Measurements from ENCODE around the gene BAIAP2.

BAIAP2 gene

DNA sequence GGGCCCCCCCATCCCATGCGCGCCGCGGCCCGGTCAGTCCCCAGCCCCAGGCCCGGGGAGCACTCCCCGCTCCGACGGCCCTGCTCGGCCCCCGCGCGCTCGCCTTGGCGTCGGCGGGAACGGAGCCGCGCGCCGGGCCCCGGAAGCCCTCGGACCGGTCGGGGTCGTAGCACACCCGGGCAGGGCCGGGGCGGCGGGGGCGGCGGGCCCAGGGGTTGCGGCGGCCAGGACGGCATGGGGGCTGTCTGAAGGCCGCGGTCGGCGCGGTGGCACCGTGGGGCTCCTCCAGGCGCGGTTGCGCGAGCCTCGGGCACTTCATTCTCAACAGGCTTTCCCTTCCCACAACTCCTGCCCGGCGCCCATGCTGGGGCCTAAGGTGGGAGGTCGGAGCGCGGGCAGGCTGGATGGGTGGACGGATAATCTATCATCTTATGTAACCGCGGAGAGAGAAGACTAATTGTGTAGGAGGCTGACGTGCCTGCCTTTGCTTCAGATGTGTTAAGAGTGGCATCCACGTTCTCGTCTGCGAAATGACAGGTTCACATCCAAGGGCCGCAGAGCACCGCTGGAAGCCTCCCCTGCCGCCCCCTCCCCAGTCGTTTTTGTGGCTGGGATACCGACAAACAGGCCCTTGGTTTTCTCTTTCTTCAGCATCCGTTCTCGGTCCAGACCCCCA lies 708 bp downstream of the BAIAP2 start:
- TF ChIP-seq TAF1 (IDR thresholded peaks at IDR 0.05; ENCODE audit: borderline replicate concordance, insufficient read depth, low read length) (no peak), SIN3A (IDR thresholded peaks at IDR 0.05; ENCODE audit: borderline replicate concordance, insufficient read depth, low read length) (peak; percentile 25; the same call in 1 of the 2 replicates)
- TF ChIP-seq, protein P1, sequence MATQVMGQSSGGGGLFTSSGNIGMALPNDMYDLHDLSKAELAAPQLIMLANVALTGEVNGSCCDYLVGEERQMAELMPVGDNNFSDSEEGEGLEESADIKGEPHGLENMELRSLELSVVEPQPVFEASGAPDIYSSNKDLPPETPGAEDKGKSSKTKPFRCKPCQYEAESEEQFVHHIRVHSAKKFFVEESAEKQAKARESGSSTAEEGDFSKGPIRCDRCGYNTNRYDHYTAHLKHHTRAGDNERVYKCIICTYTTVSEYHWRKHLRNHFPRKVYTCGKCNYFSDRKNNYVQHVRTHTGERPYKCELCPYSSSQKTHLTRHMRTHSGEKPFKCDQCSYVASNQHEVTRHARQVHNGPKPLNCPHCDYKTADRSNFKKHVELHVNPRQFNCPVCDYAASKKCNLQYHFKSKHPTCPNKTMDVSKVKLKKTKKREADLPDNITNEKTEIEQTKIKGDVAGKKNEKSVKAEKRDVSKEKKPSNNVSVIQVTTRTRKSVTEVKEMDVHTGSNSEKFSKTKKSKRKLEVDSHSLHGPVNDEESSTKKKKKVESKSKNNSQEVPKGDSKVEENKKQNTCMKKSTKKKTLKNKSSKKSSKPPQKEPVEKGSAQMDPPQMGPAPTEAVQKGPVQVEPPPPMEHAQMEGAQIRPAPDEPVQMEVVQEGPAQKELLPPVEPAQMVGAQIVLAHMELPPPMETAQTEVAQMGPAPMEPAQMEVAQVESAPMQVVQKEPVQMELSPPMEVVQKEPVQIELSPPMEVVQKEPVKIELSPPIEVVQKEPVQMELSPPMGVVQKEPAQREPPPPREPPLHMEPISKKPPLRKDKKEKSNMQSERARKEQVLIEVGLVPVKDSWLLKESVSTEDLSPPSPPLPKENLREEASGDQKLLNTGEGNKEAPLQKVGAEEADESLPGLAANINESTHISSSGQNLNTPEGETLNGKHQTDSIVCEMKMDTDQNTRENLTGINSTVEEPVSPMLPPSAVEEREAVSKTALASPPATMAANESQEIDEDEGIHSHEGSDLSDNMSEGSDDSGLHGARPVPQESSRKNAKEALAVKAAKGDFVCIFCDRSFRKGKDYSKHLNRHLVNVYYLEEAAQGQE (IDR thresholded peaks at IDR 0.05; ENCODE audit: insufficient read depth in 1 of 2, low read depth in 2 of 2, low read length in 2 of 2): no peak

DNA sequence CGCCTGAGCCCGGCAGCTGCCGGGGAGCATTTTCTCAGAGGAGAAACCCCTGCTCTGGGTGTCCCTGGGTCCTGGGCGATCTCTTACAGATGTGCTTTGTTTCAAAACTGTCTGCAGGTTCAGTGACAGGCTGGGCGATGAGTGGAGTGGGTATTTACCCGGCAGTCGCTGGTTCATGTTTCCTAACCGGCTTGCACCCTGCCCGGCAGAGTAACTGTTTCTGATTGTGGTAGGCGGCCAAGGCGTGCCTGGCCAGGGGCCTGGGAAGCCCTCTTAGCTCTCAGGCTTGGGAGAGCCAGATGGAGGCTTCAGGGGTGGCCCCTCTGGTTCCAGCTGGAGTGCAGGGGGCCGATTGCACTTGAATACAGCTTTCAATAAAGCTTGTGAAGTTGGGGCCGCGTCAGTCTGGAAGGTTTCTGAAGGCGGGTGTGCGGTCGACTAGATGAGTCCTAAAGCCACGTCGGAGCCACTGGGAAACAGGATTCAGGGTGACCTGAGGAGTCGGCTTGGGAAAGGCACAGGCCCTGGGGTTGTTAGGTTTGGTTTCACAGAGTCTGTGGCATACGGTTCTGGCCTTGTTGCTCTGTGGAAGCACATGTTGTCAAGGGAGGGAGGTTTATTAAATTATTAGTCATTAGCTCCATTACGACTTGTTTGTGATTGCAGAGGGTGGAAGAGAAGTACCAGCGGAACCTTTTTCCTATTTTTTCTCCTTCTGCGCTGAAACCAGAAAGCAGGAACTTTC lies 1.4 kb downstream of the BAIAP2 start:
- TF ChIP-seq SIN3A (IDR thresholded peaks at IDR 0.05; ENCODE audit: borderline replicate concordance, insufficient read depth, low read length): peak; percentile 25; the same call in 1 of the 2 replicates
- no peak for TF ChIP-seq FOXP2 (optimal IDR thresholded peaks at IDR 0.05; ENCODE audit: borderline replicate concordance, extremely low read depth, extremely low read length, insufficient read depth)

DNA sequence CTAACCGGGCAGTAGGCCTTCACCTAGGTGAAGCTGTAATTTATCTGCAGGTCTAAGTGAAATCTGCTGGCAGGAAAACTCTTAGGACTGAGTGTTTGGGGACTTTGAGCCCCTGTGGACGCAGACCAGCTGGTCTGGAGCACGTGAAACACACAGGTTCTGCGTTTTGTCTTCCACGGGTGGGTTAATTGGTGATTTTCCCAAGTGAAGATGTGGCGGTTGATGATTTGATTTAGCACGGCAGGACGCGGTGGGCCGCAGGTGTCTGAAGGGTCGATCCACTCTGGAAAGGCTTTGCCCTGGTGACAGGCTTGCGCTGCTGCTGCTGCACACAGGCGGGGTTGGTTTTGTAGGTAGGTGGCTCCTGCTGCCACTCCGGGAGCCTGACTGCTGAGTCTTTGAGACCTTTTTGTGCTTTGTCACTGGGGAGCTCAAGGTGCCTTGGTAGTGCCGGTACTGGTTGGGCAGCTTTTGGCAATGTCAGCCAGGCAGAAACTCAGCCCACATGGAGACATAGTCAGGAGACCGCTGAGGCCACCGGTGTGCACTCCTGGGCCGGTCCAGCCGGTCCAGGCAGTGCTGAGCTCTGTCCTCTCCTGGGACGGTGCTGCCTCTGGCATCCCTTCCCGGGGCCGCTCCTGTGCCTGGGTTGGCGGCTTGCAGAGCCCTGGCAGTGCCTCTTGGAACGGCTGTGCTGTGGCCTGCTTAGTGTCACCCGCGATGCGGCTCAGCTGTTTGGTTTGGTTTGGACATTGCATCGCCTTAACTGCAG lies 2.3 kb downstream of the BAIAP2 start:
- TF ChIP-seq FOXP2 (optimal IDR thresholded peaks at IDR 0.05; ENCODE audit: borderline replicate concordance, extremely low read depth, extremely low read length, insufficient read depth): no peak
- no peak for TF ChIP-seq SIN3A (IDR thresholded peaks at IDR 0.05; ENCODE audit: borderline replicate concordance, insufficient read depth, low read length)
- 0 out of 2 replicates have a peak, but pooled peaks have one; percentile 3 for TF ChIP-seq POLR2AphosphoS5 (IDR thresholded peaks at IDR 0.05; ENCODE audit: low read depth, low read length)
- TF ChIP-seq, protein P1 (IDR thresholded peaks at IDR 0.05; ENCODE audit: insufficient read depth in 1 of 2, low read depth in 2 of 2, low read length in 2 of 2): no peak
- TF ChIP-seq TAF1 (IDR thresholded peaks at IDR 0.05; ENCODE audit: borderline replicate concordance, insufficient read depth, low read length): no peak

DNA sequence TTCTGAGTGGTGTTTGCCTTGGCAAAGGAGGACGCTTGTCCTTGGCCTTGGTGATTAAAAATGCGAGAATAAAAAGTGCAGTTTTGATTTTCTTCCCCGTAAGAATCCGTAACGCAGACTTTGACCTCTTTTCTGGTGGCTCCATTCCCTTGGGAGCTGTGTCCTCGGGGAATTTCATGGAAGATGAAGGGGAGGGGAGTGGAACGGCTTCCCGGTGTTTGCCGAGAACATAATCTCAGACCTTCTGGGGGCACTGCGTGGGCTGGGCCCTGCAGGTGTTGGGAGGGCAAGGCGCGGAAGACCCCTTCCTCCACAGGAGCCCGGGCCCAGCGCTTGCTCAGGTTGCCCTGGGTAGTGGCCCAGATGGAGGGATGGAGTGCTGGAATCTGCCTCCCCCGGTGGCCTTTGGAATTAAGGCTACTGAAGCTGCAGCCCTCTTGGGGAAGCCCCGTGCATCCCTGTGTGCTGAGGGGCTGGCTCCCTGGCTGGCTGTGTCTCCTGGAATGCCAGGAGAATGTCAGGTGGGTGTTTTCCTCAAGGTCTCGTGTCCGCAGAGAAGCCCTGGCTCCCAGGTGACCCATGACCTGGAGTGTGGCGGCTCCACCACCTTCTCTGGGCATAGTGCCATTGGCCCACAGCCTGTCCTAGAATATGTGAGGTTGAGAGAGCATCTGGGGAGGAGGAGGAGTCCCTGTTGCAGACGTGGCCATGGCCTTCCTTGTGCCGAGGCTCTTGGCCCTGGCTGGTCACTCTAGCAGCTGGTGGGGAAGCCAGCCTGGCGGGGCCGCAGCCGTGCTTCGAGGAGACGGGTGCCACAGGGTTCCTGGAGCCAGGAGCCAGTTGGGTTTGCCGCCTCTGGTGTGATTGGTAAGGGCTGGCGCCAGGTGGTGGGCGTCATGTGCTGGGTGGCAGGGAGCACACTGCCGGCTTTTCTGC lies 3.1 kb downstream of the BAIAP2 start:
- no peak for TF ChIP-seq TAF1 (IDR thresholded peaks at IDR 0.05; ENCODE audit: borderline replicate concordance, insufficient read depth, low read length)
- TF ChIP-seq POLR2AphosphoS5 (IDR thresholded peaks at IDR 0.05; ENCODE audit: low read depth, low read length): peak; percentile 23; the same call in 1 of the 2 replicates

DNA sequence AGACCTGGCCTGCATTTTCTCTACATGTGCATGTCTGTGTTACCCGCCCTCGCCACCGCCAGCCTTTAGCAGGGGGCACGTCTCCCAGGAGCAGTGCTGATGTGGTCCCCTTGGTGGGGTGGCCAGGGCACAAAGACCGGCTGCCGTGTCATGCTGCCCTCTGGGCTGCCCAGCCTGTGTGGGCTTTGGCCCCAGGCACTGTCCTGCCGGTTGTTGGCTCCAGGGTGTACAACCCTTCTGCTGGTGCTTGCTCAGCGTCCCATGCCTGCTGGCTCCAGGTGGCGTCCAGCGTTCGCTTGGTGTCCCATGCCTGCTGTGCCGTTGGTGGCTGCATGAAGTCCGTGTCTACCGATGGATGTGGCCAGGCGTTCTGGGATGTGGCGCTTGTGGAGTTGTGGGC lies 4.1 kb downstream of the BAIAP2 start:
- no peak for TF ChIP-seq SIN3A (IDR thresholded peaks at IDR 0.05; ENCODE audit: borderline replicate concordance, insufficient read depth, low read length)
- no peak for TF ChIP-seq TAF1 (IDR thresholded peaks at IDR 0.05; ENCODE audit: borderline replicate concordance, insufficient read depth, low read length)
- TF ChIP-seq, protein P1 (IDR thresholded peaks at IDR 0.05; ENCODE audit: insufficient read depth in 1 of 2, low read depth in 2 of 2, low read length in 2 of 2): no peak

Measured in PFSK-1 (cell line).